GM21390 (cell line): ENCODE results near the gene PRKN.

Source experiments
- ATAC-seq: cut with Tn5 transposase; IDR thresholded peaks from one replicate; pipeline ENCODE4 v1.9.1; 2021; ENCODE audit not compliant: unreplicated experiment

The PRKN gene

DNA sequence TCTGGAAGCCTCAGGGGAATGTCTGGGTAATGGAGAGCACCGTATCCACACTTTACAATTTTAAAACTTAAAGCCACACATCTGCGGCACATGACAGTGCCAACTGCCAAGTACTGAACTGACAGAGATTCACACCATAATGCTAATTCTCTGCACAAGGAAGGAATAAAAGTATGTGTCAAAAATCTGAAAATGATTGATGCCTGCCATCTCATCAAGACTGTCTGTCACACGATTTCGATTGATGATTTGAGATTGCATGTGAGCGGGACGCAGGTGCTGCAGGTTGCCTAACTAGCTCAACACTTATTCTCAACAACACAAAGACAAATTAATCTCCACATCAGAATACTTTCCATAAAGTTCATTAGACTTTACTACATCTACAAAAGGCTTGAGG lies 391.2 kb downstream of the PRKN start:
- no peak for ATAC-seq

DNA sequence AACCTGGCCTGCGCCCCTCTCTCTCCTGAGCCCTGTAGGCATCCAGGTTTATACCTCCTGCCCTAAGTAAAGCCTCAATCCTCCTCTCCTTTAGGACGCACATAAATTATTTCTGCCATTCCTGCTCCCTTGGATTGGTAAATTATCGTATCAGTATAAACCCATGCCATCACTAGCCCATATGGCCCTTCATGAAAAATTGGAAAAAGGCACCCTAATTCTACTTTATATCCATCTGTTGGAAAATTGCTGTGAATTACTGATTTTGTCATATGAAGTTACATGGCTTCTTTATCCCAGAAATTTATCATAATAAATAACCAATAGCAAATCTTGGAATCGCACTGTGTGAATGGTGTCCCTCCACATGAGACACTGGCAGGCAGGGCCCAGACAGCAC lies 395.2 kb downstream of the PRKN start:
- ATAC-seq, result no peak

DNA sequence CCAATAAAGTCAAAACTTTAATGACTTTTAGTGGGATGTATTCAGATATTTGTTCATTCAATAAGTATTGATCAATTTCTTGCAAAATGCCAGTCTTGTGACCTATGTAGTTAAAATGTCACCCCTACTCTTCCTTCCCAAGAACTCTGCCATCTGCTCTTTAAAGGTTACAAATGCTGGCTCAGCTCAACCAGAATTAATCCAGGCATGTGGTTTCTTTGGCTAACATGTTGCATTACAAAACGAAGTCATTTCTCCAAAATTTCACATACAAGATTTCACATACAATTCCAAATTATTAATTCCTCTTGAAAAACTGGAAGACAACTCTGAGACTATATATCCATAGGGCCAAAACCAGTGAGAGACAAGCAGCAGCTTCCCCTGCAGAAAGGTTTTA lies 395.7 kb downstream of the PRKN start:
- ATAC-seq, result no peak

DNA sequence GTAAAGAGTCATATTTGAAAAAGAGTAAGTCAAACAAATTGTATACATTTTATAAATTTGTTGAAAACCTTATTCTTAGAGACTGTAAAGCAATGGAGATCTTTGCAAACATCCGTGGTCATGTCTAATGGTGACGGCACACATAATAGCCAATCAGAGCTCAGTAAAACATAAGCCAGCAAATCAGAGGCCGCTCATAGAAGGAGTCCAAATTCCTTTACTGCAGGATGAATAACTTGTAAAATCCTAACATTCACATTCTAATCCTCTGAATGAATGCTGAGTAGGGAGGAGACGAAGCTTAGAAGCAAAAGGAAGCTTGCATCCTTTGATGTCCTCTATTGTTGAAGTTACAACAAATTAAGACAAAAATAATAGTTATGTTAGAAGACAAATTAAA lies 401.7 kb downstream of the PRKN start:
- no peak for ATAC-seq

DNA sequence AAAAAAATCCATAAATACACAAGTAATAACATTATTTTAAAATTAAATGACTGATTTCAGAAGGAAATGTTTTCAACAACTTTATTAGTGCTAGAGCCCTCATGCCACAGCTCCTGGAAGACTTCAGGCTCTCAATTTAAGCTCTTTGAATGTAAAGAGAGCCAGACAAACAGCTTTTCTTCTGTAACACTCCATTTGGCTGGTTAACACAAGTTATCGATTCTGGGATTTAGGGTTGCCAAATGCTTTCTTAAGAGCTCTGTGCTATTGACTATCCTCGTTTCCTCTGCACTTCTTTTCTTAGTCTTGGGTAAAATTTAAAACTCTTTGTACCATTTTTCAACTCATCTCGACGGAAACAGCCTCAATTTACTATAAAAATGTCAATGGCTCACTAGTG lies 402.5 kb downstream of the PRKN start:
- no peak for ATAC-seq

DNA sequence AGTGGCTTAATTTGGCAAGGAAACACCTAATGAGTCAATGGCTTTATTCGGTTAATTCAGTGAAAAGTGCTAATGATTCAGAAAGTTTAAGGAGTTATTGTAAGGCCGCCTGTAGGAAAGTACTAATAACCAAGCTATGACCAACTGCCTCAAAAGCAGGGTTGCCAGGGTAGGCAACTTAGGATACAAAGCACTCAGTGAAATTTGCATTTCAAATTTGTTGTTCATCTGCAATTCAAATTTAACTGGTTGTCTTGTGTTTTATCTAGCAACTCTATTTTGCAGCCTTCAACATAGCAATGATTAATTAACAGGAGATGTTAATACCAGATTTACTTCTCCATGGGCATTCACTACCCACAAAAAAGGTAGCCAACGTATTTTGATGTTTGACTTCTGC lies 412.3 kb downstream of the PRKN start:
- ATAC-seq, result no peak

DNA sequence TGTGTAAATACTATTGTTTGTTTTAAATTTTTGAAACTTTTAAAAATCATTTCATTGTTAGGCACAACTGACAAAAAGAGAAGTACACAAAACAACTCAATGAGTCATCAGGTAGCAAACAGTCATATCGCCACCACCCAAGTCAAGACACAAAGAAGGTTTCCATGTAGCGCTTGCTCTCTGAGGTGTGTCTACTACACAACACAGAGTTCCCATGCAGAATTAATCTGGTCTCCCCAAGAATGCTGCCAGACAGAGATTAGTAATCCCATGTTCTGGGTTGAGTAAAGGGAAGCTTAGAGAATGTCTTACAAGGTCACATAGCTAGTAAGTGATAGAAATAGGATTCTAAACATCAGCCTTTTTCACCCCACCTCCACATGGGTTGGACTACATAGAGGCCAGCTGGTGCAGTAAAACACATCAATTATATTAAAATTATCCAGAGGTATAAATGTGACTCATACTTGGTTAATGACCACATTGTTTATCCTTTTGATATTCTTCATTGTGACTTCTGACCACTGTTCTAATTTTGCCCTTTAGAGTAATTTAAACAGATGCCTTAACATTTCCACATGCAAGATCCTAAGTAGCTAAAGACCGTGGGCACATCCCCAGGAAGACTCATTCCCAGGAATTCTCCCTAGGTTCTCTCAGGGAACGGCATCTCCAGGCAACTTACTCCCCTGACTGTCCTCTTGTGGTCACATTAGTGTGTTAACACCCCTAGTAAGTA lies 413.5 kb downstream of the PRKN start:
- ATAC-seq, result no peak

DNA sequence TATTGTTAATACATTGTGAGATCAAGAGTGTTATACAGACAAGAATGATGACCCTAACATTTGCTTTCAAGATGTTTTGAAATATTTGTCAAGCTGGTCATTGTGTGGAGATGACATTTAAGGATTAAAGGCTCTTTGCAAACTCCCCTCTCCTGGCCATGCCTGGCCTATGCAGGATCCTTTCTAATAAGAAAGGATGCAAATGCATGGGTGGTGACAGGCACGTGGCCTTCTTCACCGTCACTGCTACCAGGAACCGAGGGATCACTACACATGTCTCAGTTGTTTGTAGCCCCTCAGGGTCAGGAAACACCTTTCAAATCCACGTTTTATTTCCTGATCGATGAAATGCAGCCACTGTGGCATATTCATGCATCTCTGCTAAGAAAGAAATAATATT lies 419.7 kb downstream of the PRKN start:
- no peak for ATAC-seq

DNA sequence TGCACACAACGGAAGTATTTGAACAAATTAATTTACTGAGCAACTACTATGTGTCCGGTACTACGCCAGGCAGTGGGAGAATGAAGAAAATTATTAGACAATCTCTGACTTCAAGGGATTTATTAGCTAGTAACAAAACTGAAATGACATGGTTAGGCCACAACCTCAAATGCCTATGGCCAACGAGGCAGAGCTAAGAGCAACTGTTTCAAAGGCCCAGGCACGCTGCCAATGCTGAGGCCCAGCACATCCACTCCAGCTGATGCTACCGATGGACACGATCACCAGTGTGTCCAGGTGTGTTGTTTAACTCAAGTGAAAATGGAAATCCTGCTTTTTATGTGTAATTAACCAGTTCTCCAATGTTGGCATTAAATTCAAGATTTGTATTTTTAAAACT lies 420.9 kb downstream of the PRKN start:
- no peak for ATAC-seq

DNA sequence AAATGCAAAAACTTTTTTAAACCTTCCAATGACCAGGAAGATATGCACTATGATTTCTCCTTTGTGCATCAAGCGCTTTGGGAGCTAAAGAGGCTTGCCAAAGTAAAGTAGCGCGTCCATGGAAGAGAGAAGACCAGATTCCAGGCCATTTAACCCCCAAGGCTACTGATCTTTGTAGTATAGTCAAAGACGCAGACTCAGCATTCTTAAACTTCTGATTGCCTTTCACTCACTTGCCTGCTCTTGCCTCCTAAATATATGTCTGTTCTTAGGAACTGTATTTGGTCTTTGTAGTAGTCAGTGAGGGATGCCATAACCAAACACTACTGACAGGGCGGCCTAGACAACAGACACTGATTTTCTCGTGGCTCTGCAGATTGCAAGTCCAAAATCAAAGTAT lies 426.4 kb downstream of the PRKN start:
- ATAC-seq, result no peak

DNA sequence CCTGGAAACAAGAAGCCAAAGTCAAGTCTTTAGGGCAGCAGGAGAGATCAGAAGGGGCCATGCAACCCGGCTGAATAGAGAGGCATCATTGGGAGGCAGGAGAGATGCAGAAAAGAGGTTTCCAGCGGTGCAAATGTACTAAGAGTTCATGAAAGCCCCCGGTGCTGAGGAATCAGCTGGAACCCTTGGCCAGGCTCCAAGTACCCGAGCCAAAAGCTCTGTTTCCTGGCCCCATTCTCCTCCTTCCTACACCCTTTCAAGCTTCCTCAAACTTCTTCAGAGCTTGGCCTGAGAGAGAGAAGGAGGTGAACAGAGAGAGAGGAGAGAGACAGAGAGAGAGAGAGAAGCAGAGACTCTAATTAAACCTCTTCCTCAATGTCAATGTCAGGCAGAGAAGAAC lies 433.5 kb downstream of the PRKN start:
- ATAC-seq, result no peak

DNA sequence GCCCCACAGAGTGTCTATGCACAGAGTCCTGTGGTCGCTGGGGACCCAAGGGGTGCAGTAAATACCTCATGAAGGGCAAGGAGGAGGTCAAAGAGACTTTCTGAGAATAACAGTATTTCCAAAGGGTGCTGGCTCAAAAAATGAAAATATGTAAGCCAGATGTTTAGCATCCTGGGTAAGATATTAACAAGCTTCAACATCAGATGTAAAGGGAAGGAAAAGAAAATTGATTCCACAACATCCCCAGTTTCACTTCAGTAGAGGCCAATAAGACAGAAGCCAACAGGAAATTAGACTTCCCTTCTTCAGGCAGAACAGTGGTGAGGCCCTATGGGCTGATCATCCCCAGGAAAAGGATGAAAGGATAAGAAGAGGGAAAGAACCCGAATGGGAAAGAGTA lies 434.7 kb downstream of the PRKN start:
- ATAC-seq, result no peak

DNA sequence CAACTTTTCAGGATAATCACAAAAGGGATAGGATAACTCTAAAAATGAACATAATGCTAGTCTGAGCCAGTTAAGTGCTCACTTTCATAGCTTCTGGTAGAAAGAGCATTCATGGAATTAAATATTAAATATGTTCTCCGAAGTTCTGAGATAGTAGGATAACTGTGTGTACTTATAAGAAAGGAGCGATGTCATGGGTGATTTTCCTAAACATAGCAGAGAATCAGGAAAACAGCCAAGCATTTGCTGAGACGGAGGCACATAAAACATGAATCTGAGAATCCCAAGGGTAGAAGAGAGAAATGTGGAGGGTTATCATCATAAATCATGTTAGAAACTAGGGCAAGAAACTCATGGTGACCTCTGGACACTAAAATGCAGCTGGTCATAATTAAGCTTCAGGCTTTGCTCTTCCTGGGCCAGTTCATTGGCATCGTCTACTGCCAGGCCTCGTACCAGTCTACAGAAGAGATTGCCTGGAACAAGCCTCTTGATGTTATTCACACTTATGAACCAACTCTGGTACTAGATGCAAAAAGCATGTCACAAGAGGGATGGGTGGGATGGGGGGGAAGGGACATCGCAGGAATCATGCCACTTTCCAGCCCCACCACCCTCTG lies 436.6 kb downstream of the PRKN start:
- no peak for ATAC-seq

DNA sequence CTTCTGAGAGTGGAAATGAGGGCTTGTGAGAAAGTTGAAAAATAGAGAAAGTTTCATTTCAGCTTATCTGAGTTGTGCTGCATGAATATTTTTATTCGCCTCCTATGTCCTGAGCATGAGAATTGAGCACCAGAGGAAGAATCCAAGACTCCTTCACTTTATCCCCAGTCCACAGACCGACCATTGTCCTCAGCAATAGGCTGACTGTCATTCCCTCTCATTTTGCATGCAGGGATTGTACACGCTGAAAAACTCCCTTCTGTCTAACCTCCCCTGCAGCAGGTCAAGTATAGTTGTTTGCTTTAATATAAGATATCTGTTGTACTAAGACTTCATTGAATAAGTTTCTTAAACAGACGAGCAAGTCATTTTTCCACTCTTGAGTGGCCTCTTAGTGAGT lies 437.6 kb downstream of the PRKN start:
- no peak for ATAC-seq

DNA sequence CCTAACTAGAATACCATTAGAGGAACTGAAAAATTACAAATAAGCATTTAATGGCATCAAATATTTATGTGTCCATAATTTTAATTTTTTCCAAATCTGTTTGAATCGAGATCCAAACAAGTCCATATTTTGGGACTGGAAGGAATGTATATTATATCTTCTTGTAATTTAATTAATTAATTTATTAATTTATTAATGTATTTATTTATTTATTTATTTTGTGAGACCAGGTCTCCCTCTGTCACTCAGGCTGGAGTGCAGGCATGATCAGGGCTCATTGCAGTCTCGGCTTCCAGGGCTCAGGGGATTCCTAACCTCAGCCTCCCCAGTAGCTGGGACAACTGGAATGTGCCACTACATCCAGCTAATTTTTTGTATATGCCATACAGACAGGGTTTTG lies 453.6 kb downstream of the PRKN start:
- no peak for ATAC-seq

DNA sequence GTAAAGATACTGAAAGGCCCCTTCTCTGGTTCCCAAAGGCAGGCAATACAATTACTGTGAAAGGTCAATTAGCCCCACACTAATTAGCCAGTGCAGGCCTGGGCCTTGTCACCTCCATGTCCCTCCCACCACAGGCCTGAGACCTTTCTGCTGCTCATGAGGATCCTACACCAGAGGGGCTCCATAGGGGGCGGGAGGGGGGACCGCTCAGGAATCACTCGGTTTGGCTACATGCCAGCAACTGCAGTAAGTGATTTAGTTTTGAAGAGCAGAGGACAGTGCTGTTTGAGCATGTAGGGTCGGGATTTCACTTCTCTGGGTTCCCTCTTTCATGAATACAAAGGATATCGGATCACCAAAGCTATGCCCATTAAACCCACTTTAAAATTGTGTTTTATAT lies 455.6 kb downstream of the PRKN start:
- no peak for ATAC-seq

DNA sequence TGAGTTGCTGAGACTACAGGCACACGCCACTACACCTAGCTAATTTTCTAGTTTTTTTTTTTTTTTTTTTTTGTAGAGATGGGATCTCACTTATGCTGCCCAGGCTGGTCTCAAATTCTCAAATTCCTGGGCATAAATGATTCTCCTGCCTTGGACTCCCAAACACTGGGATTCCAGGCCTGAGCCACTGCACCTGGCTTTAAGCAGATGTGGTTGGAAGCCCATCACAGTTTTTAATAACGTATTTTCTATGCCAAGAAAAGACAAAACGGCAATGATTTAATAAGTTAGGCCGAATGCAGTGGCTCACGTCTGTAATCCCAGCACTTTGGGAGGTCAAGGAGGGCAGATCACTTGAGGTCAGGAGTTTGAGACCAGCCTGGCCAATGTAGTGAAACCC lies 456.6 kb downstream of the PRKN start:
- no peak for ATAC-seq

DNA sequence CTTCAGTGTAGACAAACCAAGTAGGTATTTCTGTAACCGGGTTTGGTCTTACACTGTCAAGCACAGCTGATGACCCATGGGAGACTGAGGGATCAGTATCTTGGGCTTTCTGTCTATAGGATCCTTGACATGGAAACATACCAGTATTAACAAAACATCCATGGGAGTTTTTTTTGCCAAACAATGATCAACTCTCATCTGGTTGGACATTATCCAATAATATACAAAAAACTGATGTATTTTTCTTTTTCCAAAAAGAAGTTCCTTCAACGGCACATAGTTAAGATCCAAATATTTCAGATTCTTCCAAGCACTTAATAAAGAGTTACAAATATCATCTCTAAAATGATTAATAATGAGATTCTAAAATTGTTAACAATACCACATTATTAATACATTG lies 459.9 kb downstream of the PRKN start:
- ATAC-seq, result no peak

DNA sequence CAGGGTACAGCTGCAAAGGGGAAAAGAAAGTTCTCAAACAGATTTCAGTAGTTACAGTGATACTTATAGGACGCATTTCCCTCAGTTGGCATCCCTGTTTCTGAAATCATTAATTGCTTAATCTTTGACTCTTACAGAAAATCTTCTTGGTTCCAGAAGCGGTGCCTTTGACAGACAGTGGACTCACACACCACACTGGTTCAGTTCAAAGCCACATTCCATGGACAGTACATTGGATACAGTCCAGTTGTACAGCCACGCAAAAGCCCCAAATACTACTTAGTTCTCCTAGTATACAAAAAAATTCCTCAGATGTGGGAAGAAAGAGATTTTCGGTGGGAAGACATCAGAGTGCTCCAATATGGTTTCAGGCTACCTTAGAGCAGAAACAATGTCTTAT lies 460.4 kb downstream of the PRKN start:
- ATAC-seq, result no peak

DNA sequence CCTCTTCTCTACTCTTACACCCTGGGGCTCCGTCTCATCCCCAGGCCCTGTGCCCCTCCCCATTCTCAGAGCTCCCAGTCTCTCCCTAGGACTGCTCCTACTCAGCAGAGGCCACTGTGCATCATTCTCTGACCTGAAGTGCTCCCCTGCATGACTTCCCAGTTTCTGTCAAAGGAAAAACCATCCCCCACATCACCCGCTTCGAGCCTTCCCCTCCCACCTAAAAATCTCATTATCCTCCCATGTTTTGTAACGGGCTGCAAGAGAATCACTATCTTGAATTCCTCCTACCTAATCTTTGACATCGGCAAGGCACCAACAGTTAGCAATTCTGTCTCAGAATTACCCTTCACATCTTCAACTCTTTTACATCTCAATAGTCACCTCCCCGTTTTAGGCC lies 463.0 kb downstream of the PRKN start:
- no peak for ATAC-seq

DNA sequence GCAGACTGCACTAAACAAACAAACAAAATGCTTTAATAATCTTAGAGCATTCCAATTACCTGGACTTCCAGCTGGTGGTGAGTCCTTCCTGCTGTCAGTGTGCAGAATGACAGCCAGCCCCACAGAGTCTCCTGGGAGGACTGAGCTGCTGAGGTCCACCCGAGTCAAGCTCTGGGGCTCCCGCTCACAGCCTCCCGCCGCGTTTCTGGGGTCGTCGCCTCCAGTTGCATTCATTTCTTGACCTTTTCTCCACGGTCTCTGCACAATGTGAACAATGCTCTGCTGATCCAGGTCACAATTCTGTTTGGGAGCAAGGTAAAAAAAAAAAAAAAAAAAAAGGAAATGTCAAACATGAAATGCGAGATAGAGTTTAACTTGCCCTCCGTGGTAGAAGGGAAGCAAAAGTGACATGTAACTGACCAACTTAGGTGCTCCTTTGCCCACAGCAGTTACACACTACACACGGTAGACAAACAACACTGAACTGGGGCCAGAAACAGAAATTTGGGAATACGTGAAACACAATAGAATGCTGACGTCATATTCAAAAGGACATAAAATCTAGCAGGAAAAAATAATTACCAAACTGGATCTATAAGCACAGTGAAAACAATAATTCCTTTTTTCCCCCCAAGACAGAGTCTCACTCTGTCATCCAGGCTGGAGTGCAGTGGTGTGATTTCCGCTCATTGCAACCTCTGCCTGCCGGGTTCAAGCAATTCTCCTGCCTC lies 464.9 kb downstream of the PRKN start:
- no peak for ATAC-seq

DNA sequence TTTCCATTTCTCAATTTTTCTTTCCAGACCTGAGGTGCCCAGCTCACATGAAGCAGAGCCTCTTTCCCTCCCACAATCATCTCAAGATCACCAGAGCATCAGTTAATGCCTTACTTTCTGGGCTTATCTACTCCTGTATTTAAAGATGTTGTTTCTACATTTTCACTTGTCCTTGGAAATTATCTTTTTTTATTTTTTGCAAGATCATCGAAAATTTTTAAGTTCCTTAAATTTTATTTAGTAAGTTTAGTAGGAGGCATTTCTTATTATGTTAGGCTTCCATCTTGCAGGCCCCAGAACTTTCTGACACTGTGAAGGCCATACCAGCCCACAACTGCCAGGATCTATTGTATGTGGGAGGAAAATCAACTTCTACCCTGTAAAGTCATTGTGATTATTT lies 466.0 kb downstream of the PRKN start:
- ATAC-seq, result no peak
